KMS-11 (cell line): Measurements from ENCODE around the gene MORN1.

ENCODE experiments used
- H2AFZ ChIP-seq: fragments of 200-600 bp; sonication (generic); 2 replicates; pipeline ENCODE4 v1.6.1; 2016; ENCODE audit warnings: antibody characterized with exemption, mixed run types, low read depth
- H3K27ac ChIP-seq: fragments of 200-600 bp; sonication (generic); 2 replicates; pipeline ENCODE4 v1.6.1; 2016; ENCODE audit warnings: mild to moderate bottlenecking, mixed run types
- H3K27me3 ChIP-seq: fragments of 200-600 bp; sonication (generic); 2 replicates; pipeline ENCODE4 v1.6.1; 2017; ENCODE audit warnings: mild to moderate bottlenecking, low read depth, mixed run types, moderate library complexity; ENCODE audit not compliant: insufficient read depth
- H3K36me3 ChIP-seq: fragments of 200-600 bp; sonication (generic); 2 replicates; pipeline ENCODE4 v1.6.1; 2017; ENCODE audit warnings: mild to moderate bottlenecking, mixed run types; ENCODE audit not compliant: insufficient read depth
- H3K4me1 ChIP-seq: fragments of 200-600 bp; sonication (generic); 2 replicates; pipeline ENCODE4 v1.6.1; 2016; ENCODE audit warnings: mild to moderate bottlenecking, low read depth, mixed run types; ENCODE audit not compliant: poor library complexity, severe bottlenecking
- H3K4me2 ChIP-seq: fragments of 200-600 bp; sonication (generic); 2 replicates; pipeline ENCODE4 v1.7.0; 2016; ENCODE audit warnings: mild to moderate bottlenecking, mixed run types
- H3K4me3 ChIP-seq: fragments of 200-600 bp; sonication (generic); IDR thresholded peaks from 2 replicates; pipeline ENCODE4 v1.6.1; 2017; ENCODE audit warnings: low read depth, low read length, mixed read lengths; ENCODE audit not compliant: insufficient read depth
- H3K79me2 ChIP-seq: fragments of 200-600 bp; sonication (generic); 2 replicates; pipeline ENCODE4 v1.6.1; 2016; ENCODE audit warnings: low read depth, mixed run types; ENCODE audit not compliant: insufficient read depth
- H3K9ac ChIP-seq: fragments of 200-600 bp; sonication (generic); 2 replicates; pipeline ENCODE4 v1.6.1; 2016; ENCODE audit warnings: mild to moderate bottlenecking, mixed run types
- H4K20me1 ChIP-seq: fragments of 200-600 bp; sonication (generic); 2 replicates; pipeline ENCODE4 v1.6.1; 2016; ENCODE audit warnings: mild to moderate bottlenecking, mixed run types; ENCODE audit not compliant: insufficient read depth
- TF ChIP-seq, protein P1 (sequence below): fragments of 200-600 bp; sonication (generic); conservative IDR thresholded peaks from 2 replicates; pipeline ENCODE4 v1.6.1; 2017; ENCODE audit warnings: low read depth, mild to moderate bottlenecking, antibody characterized with exemption, low read length, moderate library complexity, mixed read lengths

Gene MORN1

DNA sequence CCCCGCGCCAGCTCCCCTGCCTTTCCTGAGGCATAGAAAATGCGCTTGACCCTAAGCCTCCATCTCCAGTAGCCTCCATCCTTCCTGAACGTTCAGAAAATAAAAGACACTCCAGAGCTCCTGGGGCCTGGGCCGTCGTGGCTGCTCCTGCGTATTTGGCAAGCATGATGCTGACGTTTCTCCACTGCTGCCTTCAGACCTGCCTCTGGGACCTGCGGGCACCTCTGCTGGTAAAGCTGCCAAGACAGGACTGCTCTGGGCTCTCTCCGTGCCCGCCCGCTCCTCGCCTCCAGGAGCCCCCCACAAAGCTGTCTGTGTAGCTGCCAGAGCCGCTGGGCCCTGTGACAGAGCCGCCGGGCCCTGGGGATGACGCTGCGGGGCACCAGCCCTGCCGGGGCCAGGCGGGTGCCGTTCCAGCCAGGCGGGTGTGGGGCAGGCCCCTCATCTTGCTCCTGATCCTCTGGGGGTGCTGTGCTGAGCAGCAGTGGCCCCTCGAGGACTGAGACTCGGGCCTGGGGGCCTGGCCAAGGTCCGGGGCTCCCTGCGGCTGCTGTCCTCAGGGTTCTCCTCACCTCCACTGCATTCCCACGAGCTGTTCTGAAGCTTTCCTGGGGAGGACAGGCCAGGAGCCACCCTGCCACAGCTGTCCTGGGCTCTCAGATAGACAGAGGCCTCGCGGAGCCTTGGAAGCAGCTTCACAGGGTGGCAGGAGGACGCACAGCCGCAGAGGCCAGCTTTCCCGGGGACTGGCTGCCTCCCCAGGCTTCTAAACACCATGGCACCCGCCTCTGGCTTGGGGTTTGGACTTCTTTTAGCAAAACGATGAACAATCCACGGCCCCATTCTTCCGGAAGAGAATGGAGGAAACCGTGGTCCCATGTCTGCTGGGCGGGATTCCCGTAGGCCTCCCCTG is 48.1 kb downstream of the MORN1 start:
- Histone ChIP-seq H3K4me1 (no peaks in the 10 kb centered on the region), H3K79me2 (no peaks in the 10 kb centered on the region), H2AFZ (no peak overlapping the region), H3K9ac (no peak overlapping the region), H3K36me3 (no peaks in the 10 kb centered on the region), H3K4me2 (no peak overlapping the region), H3K27me3 (peaks cover 77% of the 10 kb centered on the region), H3K4me3 (no peak overlapping the region), H3K27ac (no peak overlapping the region), H4K20me1 (no peaks in the 10 kb centered on the region)
- TF ChIP-seq, protein P1, sequence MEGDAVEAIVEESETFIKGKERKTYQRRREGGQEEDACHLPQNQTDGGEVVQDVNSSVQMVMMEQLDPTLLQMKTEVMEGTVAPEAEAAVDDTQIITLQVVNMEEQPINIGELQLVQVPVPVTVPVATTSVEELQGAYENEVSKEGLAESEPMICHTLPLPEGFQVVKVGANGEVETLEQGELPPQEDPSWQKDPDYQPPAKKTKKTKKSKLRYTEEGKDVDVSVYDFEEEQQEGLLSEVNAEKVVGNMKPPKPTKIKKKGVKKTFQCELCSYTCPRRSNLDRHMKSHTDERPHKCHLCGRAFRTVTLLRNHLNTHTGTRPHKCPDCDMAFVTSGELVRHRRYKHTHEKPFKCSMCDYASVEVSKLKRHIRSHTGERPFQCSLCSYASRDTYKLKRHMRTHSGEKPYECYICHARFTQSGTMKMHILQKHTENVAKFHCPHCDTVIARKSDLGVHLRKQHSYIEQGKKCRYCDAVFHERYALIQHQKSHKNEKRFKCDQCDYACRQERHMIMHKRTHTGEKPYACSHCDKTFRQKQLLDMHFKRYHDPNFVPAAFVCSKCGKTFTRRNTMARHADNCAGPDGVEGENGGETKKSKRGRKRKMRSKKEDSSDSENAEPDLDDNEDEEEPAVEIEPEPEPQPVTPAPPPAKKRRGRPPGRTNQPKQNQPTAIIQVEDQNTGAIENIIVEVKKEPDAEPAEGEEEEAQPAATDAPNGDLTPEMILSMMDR, result no peak

DNA sequence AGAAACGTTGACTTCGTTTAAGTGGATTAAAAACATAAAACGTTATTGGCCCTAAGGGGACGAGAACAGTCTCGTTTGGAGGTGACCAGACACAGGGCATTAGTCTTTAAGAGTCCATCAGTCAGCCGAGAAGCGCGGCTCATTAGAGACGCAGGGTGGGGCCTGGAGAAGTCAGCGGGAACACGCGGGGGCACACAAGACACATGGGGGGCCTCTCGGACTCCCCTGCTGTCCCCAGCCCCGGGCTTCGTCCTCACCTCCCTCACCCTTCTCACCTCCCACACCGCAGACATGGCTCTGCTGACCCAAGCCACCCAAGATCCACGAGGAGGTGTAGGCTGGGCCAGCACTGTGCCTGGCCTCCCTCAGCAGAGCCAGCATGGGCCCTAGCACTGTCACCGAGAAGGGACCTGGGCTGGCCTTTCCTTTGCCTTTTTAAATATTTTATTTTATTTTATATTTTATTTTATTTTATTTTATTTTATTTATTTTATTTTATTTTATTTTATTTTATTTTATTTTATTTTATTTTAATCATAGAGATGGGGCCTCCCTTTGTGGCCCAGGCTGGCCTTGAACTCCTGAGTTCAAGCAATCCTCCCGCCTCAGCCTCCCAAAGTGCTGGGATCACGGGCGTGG is 48.9 kb downstream of the MORN1 start:
- Histone ChIP-seq H3K4me3 (no peak overlapping the region), H2AFZ (no peak overlapping the region), H3K27ac (no peak overlapping the region), H3K36me3 (no peaks in the 10 kb centered on the region), H3K79me2 (no peaks in the 10 kb centered on the region), H3K27me3 (peaks cover 85% of the 10 kb centered on the region), H3K9ac (no peak overlapping the region), H4K20me1 (no peaks in the 10 kb centered on the region), H3K4me2 (no peak overlapping the region), H3K4me1 (no peaks in the 10 kb centered on the region)
- TF ChIP-seq, protein P1, result no peak

DNA sequence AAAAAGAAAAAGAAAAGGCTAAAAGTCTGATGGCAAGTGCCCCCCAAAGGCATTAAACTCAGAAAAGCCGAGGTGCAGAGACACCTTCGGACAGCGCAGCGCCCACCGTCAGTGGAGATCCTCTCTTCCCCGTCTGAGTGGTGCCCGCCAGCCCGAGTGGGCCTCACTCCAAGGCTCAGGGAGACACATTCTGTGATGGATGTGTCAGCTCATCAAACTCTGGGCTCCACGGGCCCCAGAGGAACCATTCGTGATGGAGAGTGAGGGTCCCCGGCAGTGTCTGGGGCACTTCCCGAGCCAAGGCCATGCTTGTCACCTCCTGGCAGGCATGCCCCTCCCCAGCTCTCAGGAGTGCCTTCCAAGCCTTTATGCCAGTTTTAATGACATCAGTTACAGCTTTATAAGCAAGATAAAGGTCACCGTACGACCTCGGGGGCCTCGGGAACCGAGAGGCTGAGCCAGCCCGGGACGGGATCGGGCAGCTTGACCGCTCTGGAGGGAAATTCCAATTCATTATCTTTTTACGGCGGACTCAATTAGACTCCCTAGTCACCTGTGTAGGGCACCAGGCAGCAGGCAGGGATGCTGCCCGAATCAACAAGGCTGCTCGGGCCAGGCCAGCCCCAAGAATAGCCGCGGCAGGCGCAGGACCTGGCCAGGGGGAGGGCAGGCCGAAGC is 49.5 kb downstream of the MORN1 start:
- Histone ChIP-seq H3K36me3 (no peaks in the 10 kb centered on the region), H3K4me2 (no peak overlapping the region), H3K27ac (no peak overlapping the region), H3K4me3 (no peak overlapping the region), H3K27me3 (peaks cover 91% of the 10 kb centered on the region), H2AFZ (no peak overlapping the region), H3K9ac (no peak overlapping the region), H4K20me1 (no peaks in the 10 kb centered on the region), H3K79me2 (no peaks in the 10 kb centered on the region), H3K4me1 (no peaks in the 10 kb centered on the region)
- TF ChIP-seq, protein P1, result no peak

DNA sequence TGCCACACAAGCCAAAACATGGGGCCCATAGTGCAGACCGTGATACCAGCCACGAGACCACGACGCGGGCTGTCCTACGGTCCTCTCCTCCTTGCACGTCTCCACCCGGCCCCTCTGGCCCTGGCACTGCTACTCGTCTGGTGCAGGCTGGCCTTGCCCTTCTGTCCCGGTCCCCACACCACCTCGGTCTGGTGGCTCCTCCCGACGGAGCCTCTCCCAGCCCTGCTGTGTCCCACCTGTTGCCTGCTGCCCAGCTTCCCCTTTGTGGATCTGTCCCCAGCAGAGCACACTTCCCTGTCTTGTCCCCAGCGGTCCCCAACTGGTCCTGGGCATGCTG is 50.5 kb downstream of the MORN1 start:
- H3K4me1 ChIP-seq, result no peaks in the 10 kb centered on the region
- no peaks in the 10 kb centered on the region for H3K79me2 ChIP-seq
- no peak overlapping the region for H3K27ac ChIP-seq
- H3K27me3 ChIP-seq, result peaks cover 92% of the 10 kb centered on the region
- no peak overlapping the region for H3K4me3 ChIP-seq
- TF ChIP-seq, protein P1, result no peak
- H3K9ac ChIP-seq, result no peak overlapping the region
- no peaks in the 10 kb centered on the region for H3K36me3 ChIP-seq
- H4K20me1 ChIP-seq, result no peaks in the 10 kb centered on the region
- no peak overlapping the region for H2AFZ ChIP-seq
- H3K4me2 ChIP-seq, result no peak overlapping the region
